HepG2 (cell line): Measurements from ENCODE around the gene RPS8. TPM values are rescaled to one million over a fixed set of nuclear protein-coding genes. Genes with fewer than 3 reads are reported as not detected.

Experiments
- ARHGAP35 ChIP-seq: sonication (generic); formaldehyde crosslinking; IDR thresholded peaks from 2 replicates; pipeline ENCODE4 v1.9.0; 2022; ENCODE audit warnings: mild to moderate bottlenecking, inconsistent platforms, moderate library complexity, missing genetic modification reagents, borderline replicate concordance
- FOXC1 ChIP-seq: sonication (generic); formaldehyde crosslinking; IDR thresholded peaks from 2 replicates; pipeline ENCODE4 v1.8.0; 2022; ENCODE audit warnings: mild to moderate bottlenecking, missing genetic modification reagents, borderline replicate concordance
- FOXK1 ChIP-seq: sonication (generic); formaldehyde crosslinking; IDR thresholded peaks from 2 replicates; pipeline ENCODE4 v1.4.0; 2020; ENCODE audit warnings: low read depth, missing genetic modification reagents, borderline replicate concordance
- HNRNPK ChIP-seq: fragments of 200-400 bp; formaldehyde crosslinking; IDR thresholded peaks from 2 replicates; pipeline ENCODE4 v1.6.1; 2018; ENCODE audit warnings: low read length, low read depth, moderate library complexity, mild to moderate bottlenecking; ENCODE audit not compliant: poor library complexity, severe bottlenecking
- MBD4 ChIP-seq: IDR thresholded peaks from 2 replicates; pipeline ENCODE4 v1.6.1; 2012; ENCODE audit warnings: low read length, inconsistent platforms, borderline replicate concordance
- MLLT10 ChIP-seq: sonication (generic); formaldehyde crosslinking; IDR thresholded peaks from 2 replicates; pipeline ENCODE4 v1.4.0; 2020; ENCODE audit warnings: missing genetic modification reagents
- POLR2A ChIP-seq, 2 experiments: IDR thresholded peaks; 2 replicates each; pipeline ENCODE4 v1.6.1; 2011; ENCODE audit warnings: low read depth in 2 of 2, low read length in 2 of 2, mild to moderate bottlenecking in 1 of 2, moderate library complexity in 1 of 2; ENCODE audit not compliant: insufficient read depth in 1 of 2
- POLR2AphosphoS2 ChIP-seq: IDR thresholded peaks from 2 replicates; pipeline ENCODE4 v1.6.1; 2011; ENCODE audit warnings: low read depth, low read length, improper control_type of control experiment
- PTBP1 ChIP-seq: fragments of 200-400 bp; formaldehyde crosslinking; IDR thresholded peaks from 2 replicates; pipeline ENCODE4 v1.6.1; 2018; ENCODE audit warnings: low read length, low read depth; ENCODE audit not compliant: poor library complexity, severe bottlenecking
- SIN3A ChIP-seq: IDR thresholded peaks from 2 replicates; pipeline ENCODE4 v1.6.1; 2011; ENCODE audit warnings: low read depth, mild to moderate bottlenecking, control low read depth, low read length, borderline replicate concordance
- SNAPC5 ChIP-seq: sonication (generic); formaldehyde crosslinking; IDR thresholded peaks from 2 replicates; pipeline ENCODE4 v1.8.1; 2023; ENCODE audit warnings: mild to moderate bottlenecking, missing genetic modification reagents, borderline replicate concordance
- TBP ChIP-seq: sonication (generic); formaldehyde crosslinking; IDR thresholded peaks from 2 replicates; pipeline ENCODE4 v1.5.0; 2020; ENCODE audit warnings: missing genetic modification reagents
- TSC22D2 ChIP-seq: sonication (generic); formaldehyde crosslinking; IDR thresholded peaks from 2 replicates; pipeline ENCODE4 v1.5.1; 2020; ENCODE audit warnings: missing genetic modification reagents, mild to moderate bottlenecking, borderline replicate concordance
- ZBTB38 ChIP-seq: sonication (generic); formaldehyde crosslinking; IDR thresholded peaks from 2 replicates; pipeline ENCODE4 v1.5.1; 2020; ENCODE audit warnings: mild to moderate bottlenecking, missing genetic modification reagents
- ZBTB49 ChIP-seq: sonication (generic); formaldehyde crosslinking; IDR thresholded peaks from 2 replicates; pipeline ENCODE4 v1.4.0; 2020; ENCODE audit warnings: missing genetic modification reagents, borderline replicate concordance
- ZBTB8A ChIP-seq: sonication (generic); formaldehyde crosslinking; IDR thresholded peaks from 2 replicates; pipeline ENCODE4 v1.4.0; 2020; ENCODE audit warnings: mild to moderate bottlenecking, low read depth, missing genetic modification reagents, borderline replicate concordance
- ZFX ChIP-seq: sonication (generic); formaldehyde crosslinking; IDR thresholded peaks from 2 replicates; pipeline ENCODE4 v1.4.0; 2020; ENCODE audit warnings: mild to moderate bottlenecking, low read depth, missing genetic modification reagents, moderate library complexity
- ZNF318 ChIP-seq: sonication (generic); formaldehyde crosslinking; IDR thresholded peaks from 2 replicates; pipeline ENCODE4 v1.4.0; 2020; ENCODE audit warnings: mild to moderate bottlenecking, missing genetic modification reagents
- ZNF431 ChIP-seq: sonication (generic); formaldehyde crosslinking; IDR thresholded peaks from 2 replicates; pipeline ENCODE4 v1.9.0; 2022; ENCODE audit warnings: missing genetic modification reagents, low read depth, mild to moderate bottlenecking, borderline replicate concordance
- ZNF768 ChIP-seq: sonication (generic); formaldehyde crosslinking; IDR thresholded peaks from 2 replicates; pipeline ENCODE4 v1.4.0; 2020; ENCODE audit warnings: missing genetic modification reagents
- polyA plus RNA-seq, 8 experiments: library from polyadenylated mRNA; depleted of rRNA in 3 of 8; stranded (reverse) in 7 of 8; unstranded in 1 of 8; fragments of >200 nt; fragmentation: Illumina TruSeq in 4 of 8; extraction: Trizol in 4 of 8; gene quantifications; 2 replicates each; pipeline versions ENCODE4 v1.2.1 to v1.2.3, GENCODE V29; 2011 to 2016; ENCODE audit warnings: low read depth in 4 of 8, missing spikeins in 1 of 8, mixed read lengths in 1 of 8; ENCODE audit not compliant: insufficient read depth in 1 of 8
- total RNA-seq, 5 experiments: library from RNA; depleted of rRNA; stranded (reverse); fragments of >200 nt; fragmentation: Illumina TruSeq; extraction: Trizol; gene quantifications; 2 replicates each; pipeline ENCODE4 v1.2.3, GENCODE V29; 2016; ENCODE audit warnings: low read depth in 1 of 5

Gene RPS8
- total and polyA plus RNA-seq, 2 of the 13 experiments (the other 11 are each of a cell fraction or from before 2014, with no cell fraction given), result 2,628 to 2,822 TPM

- TF ChIP-seq ZBTB38 (CRISPR knock-in tag) (peak; percentile 43), ZNF318 (CRISPR knock-in tag) (no peak), ZBTB49 (CRISPR knock-in tag) (no peak), FOXK1 (CRISPR knock-in tag) (no peak), SNAPC5 (CRISPR knock-in tag) (no peak), TSC22D2 (CRISPR knock-in tag) (no peak), ZFX (CRISPR knock-in tag) (no peak), ARHGAP35 (no peak), POLR2A (IDR thresholded peaks at IDR 0.05; ENCODE audit: insufficient read depth in 1 of 2, low read depth in 2 of 2, low read length in 2 of 2) (peak; percentile 26 to 56; a peak in 2 of 4 replicates), FOXC1 (no peak), ZNF431 (CRISPR knock-in tag) (no peak), MBD4 (0 out of 2 replicates have a peak, but pooled peaks have one; percentile 12), ZBTB8A (CRISPR knock-in tag) (no peak), TBP (CRISPR knock-in tag) (no peak), POLR2AphosphoS2 (peak; percentile 79; the same call in 1 of the 2 replicates), PTBP1 (no peak), MLLT10 (CRISPR knock-in tag) (no peak), SIN3A (no peak), ZNF768 (no peak), HNRNPK (no peak)
These were observed 5.3 kb downstream of the RPS8 start (continued) for GRCh38 chr1:44780583-44781121.
